ENCODE data around the gene TRIP10. TPM values are rescaled to one million over a fixed set of nuclear protein-coding genes. Genes with fewer than 3 reads are reported as not detected.

The TRIP10 gene
- total and polyA plus RNA-seq, 10 donors: 17.2 to 58.2 (median 34.1) TPM

- peaks cover 0 to 8% (median 3%) of the 10 kb centered on the region in 6 donors for H3K4me1 ChIP-seq
- TF ChIP-seq POLR2AphosphoS5 (IDR thresholded peaks at IDR 0.05) (no peak), CTCF (IDR thresholded peaks at IDR 0.05 in 8 of 11, conservative IDR thresholded peaks at IDR 0.05 in 3 of 11) (no peak), POLR2A (IDR thresholded peaks at IDR 0.05) (no peak)
- no peaks in the 10 kb centered on the region for H3K9me3 ChIP-seq
- peaks cover 0 to 37% (median 15%) of the 10 kb centered on the region in 7 donors for H3K27me3 ChIP-seq (replicated peaks in 1 of 7)
- intact Hi-C loops (cut with DNase I; ENCODE audit: low total_unique reads): no loop called here
- H3K4me3 ChIP-seq: no peak overlapping the region
- DNase-seq: peak; percentile 29
- no peaks in the 10 kb centered on the region for H3K36me3 ChIP-seq
- no peak overlapping the region for H3K27ac ChIP-seq
- WGBS, 5 donors: 58 to 81% (median 73%) methylated on average over 20 to 24 of the region's 24 CpGs
These were observed 25.4 kb upstream of the TRIP10 start for GRCh38 chr19:6713773-6714692.

GRCh38 chr19:6714749-6715555 is 24.5 kb upstream of the TRIP10 start:
- H3K27me3 ChIP-seq (replicated peaks in 1 of 7): peaks cover 0 to 28% (median 10%) of the 10 kb centered on the region in 7 donors
- H3K9me3 ChIP-seq: no peaks in the 10 kb centered on the region
- H3K36me3 ChIP-seq: no peaks in the 10 kb centered on the region
- no peak overlapping the region for H3K27ac ChIP-seq
- DNase-seq: no peak
- peaks cover 0 to 8% (median 3%) of the 10 kb centered on the region in 6 donors for H3K4me1 ChIP-seq
- intact Hi-C loops (cut with DNase I; ENCODE audit: low total_unique reads): no loop called here
- TF ChIP-seq POLR2AphosphoS5 (IDR thresholded peaks at IDR 0.05) (no peak), POLR2A (IDR thresholded peaks at IDR 0.05) (no peak), CTCF (IDR thresholded peaks at IDR 0.05 in 8 of 11, conservative IDR thresholded peaks at IDR 0.05 in 3 of 11) (no peak)
- WGBS, 5 donors: 89 to 94% (median 90%) methylated on average over 11 of the region's 11 CpGs
- no peak overlapping the region for H3K4me3 ChIP-seq

GRCh38 chr19:6716610-6716970 is 22.9 kb upstream of the TRIP10 start:
- no peak for DNase-seq
- no peak overlapping the region for H3K4me3 ChIP-seq
- H3K27me3 ChIP-seq (replicated peaks in 1 of 7): peaks cover 0 to 12% (median 0%) of the 10 kb centered on the region in 7 donors
- intact Hi-C loops (cut with DNase I; ENCODE audit: low total_unique reads): no loop called here
- H3K4me1 ChIP-seq: peaks cover 0 to 15% (median 9%) of the 10 kb centered on the region in 6 donors
- 66 to 72% (median 68%) methylated on average over 6 of the region's 6 CpGs for WGBS, 5 donors
- H3K9me3 ChIP-seq: no peaks in the 10 kb centered on the region
- H3K27ac ChIP-seq: no peak overlapping the region
- H3K36me3 ChIP-seq: no peaks in the 10 kb centered on the region
- TF ChIP-seq POLR2AphosphoS5 (IDR thresholded peaks at IDR 0.05): no peak
- no peak for TF ChIP-seq POLR2A (IDR thresholded peaks at IDR 0.05)
- TF ChIP-seq CTCF (IDR thresholded peaks at IDR 0.05 in 8 of 11, conservative IDR thresholded peaks at IDR 0.05 in 3 of 11): no peak

All from spleen (tissue), 11 donors.